HEK293T (cell line): ENCODE data around the gene IL20.

ENCODE experiments used
- CTCF ChIA-PET: fragments of 350-600 bp; formaldehyde crosslinking; extraction: SDS; loops from one replicate; lab custom pipeline; 2021; ENCODE audit warnings: antibody characterized with exemption, inconsistent platforms; lab: Yijun Ruan, JAX
- POLR2A ChIA-PET: fragments of 350-600 bp; formaldehyde crosslinking; extraction: SDS; loops from one replicate; lab custom pipeline; 2020; ENCODE audit warnings: antibody characterized with exemption, inconsistent platforms; lab: Yijun Ruan, JAX
- DNase-seq: peaks from one replicate; pipeline ENCODE4 v3.0.0; 2012; ENCODE audit warnings: mixed read lengths; ENCODE audit errors: extremely low spot score
- ARNT ChIP-seq: fragments of 450-650 bp; IDR thresholded peaks from 2 replicates; pipeline ENCODE4 v1.6.1; 2017; ENCODE audit warnings: mild to moderate bottlenecking
- BHLHE40 ChIP-seq: fragments of 450-650 bp; IDR thresholded peaks from 2 replicates; pipeline ENCODE4 v1.6.1; 2016; ENCODE audit warnings: mild to moderate bottlenecking, moderate library complexity, borderline replicate concordance
- CTBP1 ChIP-seq: fragments of 450-650 bp; IDR thresholded peaks from 2 replicates; pipeline ENCODE4 v1.6.1; 2016; ENCODE audit warnings: borderline replicate concordance
- ELF4 ChIP-seq: fragments of 450-650 bp; IDR thresholded peaks from 2 replicates; pipeline ENCODE4 v1.6.1; 2017; ENCODE audit warnings: antibody characterized with exemption
- FOXA1 ChIP-seq: fragments of 450-650 bp; IDR thresholded peaks from 2 replicates; pipeline ENCODE4 v1.6.1; 2016; ENCODE audit warnings: mild to moderate bottlenecking
- FOXK2 ChIP-seq: fragments of 450-650 bp; IDR thresholded peaks from 2 replicates; pipeline ENCODE4 v1.6.1; 2016; ENCODE audit warnings: mild to moderate bottlenecking
- FOXM1 ChIP-seq: fragments of 450-650 bp; IDR thresholded peaks from 2 replicates; pipeline ENCODE4 v1.6.1; 2017; ENCODE audit warnings: mild to moderate bottlenecking, borderline replicate concordance
- HDGF ChIP-seq: fragments of 450-650 bp; IDR thresholded peaks from 2 replicates; pipeline ENCODE4 v1.6.1; 2017; ENCODE audit warnings: antibody characterized with exemption, borderline replicate concordance
- L3MBTL2 ChIP-seq: fragments of 450-650 bp; conservative IDR thresholded peaks from 2 replicates; pipeline ENCODE4 v1.6.1; 2016; ENCODE audit warnings: mild to moderate bottlenecking
- LEF1 ChIP-seq: fragments of 450-650 bp; IDR thresholded peaks from 2 replicates; pipeline ENCODE4 v1.6.1; 2017; ENCODE audit warnings: mild to moderate bottlenecking, borderline replicate concordance
- NFRKB ChIP-seq: fragments of 450-650 bp; IDR thresholded peaks from 2 replicates; pipeline ENCODE4 v1.6.1; 2016; ENCODE audit warnings: mild to moderate bottlenecking, moderate library complexity
- PKNOX1 ChIP-seq: fragments of 450-650 bp; IDR thresholded peaks from 2 replicates; pipeline ENCODE4 v1.6.1; 2016
- SP1 ChIP-seq: fragments of 450-650 bp; IDR thresholded peaks from 2 replicates; pipeline ENCODE4 v1.6.1; 2017
- SUZ12 ChIP-seq: fragments of 450-650 bp; IDR thresholded peaks from 2 replicates; pipeline ENCODE4 v1.6.1; 2016; ENCODE audit warnings: mild to moderate bottlenecking
- TARDBP ChIP-seq: fragments of 450-650 bp; IDR thresholded peaks from 2 replicates; pipeline ENCODE4 v1.6.1; 2016
- ZNF384 ChIP-seq: fragments of 450-650 bp; IDR thresholded peaks from 2 replicates; pipeline ENCODE4 v1.6.1; 2016

Gene IL20

GRCh38 chr1:206895325-206895724, 29.9 kb downstream of the IL20 start:
- POLR2A ChIA-PET: no interaction called here
- DNase-seq: no peak
- TF ChIP-seq FOXM1 (no peak), CTBP1 (no peak), HDGF (no peak), FOXA1 (no peak), PKNOX1 (no peak), TARDBP (no peak), FOXK2 (no peak), LEF1 (no peak), BHLHE40 (no peak), SUZ12 (no peak), ZNF384 (no peak), SP1 (no peak), L3MBTL2 (no peak), NFRKB (no peak), ARNT (no peak), ELF4 (no peak)
- CTCF ChIA-PET: interaction anchor here (0.7 to 1.3 kb wide), 4 partner anchors 17 to 237 kb away, joined by 3 to 5 read pairs (median 3); partner anchors contain the start of gene IL20

- POLR2A ChIA-PET: no interaction called here
- CTCF ChIA-PET: interaction anchor here (1.2 to 1.3 kb wide), 2 partner anchors 16 to 30 kb away, joined by 3 to 5 read pairs; partner anchors contain the start of gene IL20
- DNase-seq: no peak
- TF ChIP-seq ARNT (no peak), ZNF384 (no peak), SP1 (no peak), L3MBTL2 (no peak), HDGF (no peak), SUZ12 (no peak), LEF1 (no peak), NFRKB (no peak), BHLHE40 (no peak), FOXA1 (no peak), CTBP1 (no peak), PKNOX1 (no peak), TARDBP (no peak), FOXK2 (no peak), FOXM1 (no peak), ELF4 (no peak)
Observed at GRCh38 chr1:206895837-206896242, 30.4 kb downstream of the IL20 start.

- DNase-seq: no peak
- CTCF ChIA-PET: interaction anchor here (1.2 kb wide), 1 partner anchor 31 kb away, joined by 3 read pairs; the partner anchor contains the start of gene IL20
- no peak for TF ChIP-seq SUZ12
- no peak for TF ChIP-seq TARDBP
- no peak for TF ChIP-seq NFRKB
- TF ChIP-seq FOXK2: no peak
- TF ChIP-seq PKNOX1: no peak
- TF ChIP-seq LEF1: no peak
- no peak for TF ChIP-seq ZNF384
- TF ChIP-seq ARNT: no peak
- no peak for TF ChIP-seq FOXM1
- TF ChIP-seq FOXA1: no peak
- no peak for TF ChIP-seq BHLHE40
- TF ChIP-seq SP1: no peak
- TF ChIP-seq CTBP1: no peak
- no peak for TF ChIP-seq HDGF
- no peak for TF ChIP-seq ELF4
- no peak for TF ChIP-seq L3MBTL2
- POLR2A ChIA-PET: no interaction called here
Observed at GRCh38 chr1:206896261-206896660, 30.8 kb downstream of the IL20 start.

- POLR2A ChIA-PET: no interaction called here
- CTCF ChIA-PET: interaction anchor here (0.6 kb wide), 1 partner anchor 233 kb away, joined by 3 read pairs; no protein-coding TSS in a partner anchor
- no peak for DNase-seq
- no peak for TF ChIP-seq CTBP1
- no peak for TF ChIP-seq NFRKB
- no peak for TF ChIP-seq TARDBP
- no peak for TF ChIP-seq SP1
- TF ChIP-seq PKNOX1: no peak
- TF ChIP-seq FOXM1: no peak
- no peak for TF ChIP-seq ARNT
- TF ChIP-seq ELF4: no peak
- no peak for TF ChIP-seq SUZ12
- no peak for TF ChIP-seq FOXA1
- no peak for TF ChIP-seq BHLHE40
- no peak for TF ChIP-seq HDGF
- TF ChIP-seq L3MBTL2: no peak
- no peak for TF ChIP-seq FOXK2
- no peak for TF ChIP-seq ZNF384
- no peak for TF ChIP-seq LEF1
Observed at GRCh38 chr1:206897175-206897574, 31.8 kb downstream of the IL20 start, which contains the start of gene IL24. Gene IL24, plus strand, starts transcription at chr1:206897443. Its CDS starts 390 bp downstream, at chr1:206897833.

- ChIA-PET POLR2A (no interaction called here), CTCF (no interaction called here)
- TF ChIP-seq LEF1: no peak
- TF ChIP-seq TARDBP: no peak
- TF ChIP-seq FOXM1: no peak
- TF ChIP-seq ELF4: no peak
- TF ChIP-seq CTBP1: no peak
- TF ChIP-seq HDGF: no peak
- TF ChIP-seq SP1: no peak
- no peak for TF ChIP-seq FOXA1
- TF ChIP-seq PKNOX1: no peak
- no peak for TF ChIP-seq ZNF384
- TF ChIP-seq NFRKB: no peak
- no peak for DNase-seq
Observed at GRCh38 chr1:206898089-206898914, 32.9 kb downstream of the IL20 start.
